ENCODE data around the gene ULK1. TPM values are rescaled to one million over a fixed set of nuclear protein-coding genes. Genes with fewer than 3 reads are reported as not detected.

Gene ULK1
- total RNA-seq, 1 donor from 2014 or later: 57.4 TPM

DNA sequence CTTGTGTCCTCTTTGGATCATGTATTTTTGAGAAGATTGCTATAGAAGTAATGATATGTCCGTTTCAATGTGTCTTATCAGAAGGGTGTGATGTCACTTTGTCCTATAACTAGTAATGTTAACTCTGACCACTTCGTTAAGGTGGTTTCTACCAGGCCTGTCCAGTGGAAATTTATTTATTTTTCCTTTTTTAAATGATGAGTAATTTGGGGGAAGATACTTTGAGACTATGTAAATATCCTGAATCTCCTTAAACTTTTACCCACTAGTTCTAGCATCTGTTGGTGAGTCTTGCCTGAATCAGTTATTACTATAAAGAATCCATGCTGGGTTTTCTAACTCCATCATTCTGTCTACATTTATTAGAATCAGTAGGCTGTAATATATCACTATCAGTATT lies 70.7 kb downstream of the ULK1 start:
- intact Hi-C loops (cut with micrococcal nuclease): no loop called here
- no peak for DNase-seq
- peaks cover 41% of the 10 kb centered on the region for H3K4me1 ChIP-seq
- no peak overlapping the region for H3K27ac ChIP-seq (replicated peaks)
- H3K9me3 ChIP-seq (replicated peaks): no peaks in the 10 kb centered on the region
- H3K27me3 ChIP-seq (ENCODE audit: low read depth): no peaks in the 10 kb centered on the region
- TF ChIP-seq, protein P1, sequence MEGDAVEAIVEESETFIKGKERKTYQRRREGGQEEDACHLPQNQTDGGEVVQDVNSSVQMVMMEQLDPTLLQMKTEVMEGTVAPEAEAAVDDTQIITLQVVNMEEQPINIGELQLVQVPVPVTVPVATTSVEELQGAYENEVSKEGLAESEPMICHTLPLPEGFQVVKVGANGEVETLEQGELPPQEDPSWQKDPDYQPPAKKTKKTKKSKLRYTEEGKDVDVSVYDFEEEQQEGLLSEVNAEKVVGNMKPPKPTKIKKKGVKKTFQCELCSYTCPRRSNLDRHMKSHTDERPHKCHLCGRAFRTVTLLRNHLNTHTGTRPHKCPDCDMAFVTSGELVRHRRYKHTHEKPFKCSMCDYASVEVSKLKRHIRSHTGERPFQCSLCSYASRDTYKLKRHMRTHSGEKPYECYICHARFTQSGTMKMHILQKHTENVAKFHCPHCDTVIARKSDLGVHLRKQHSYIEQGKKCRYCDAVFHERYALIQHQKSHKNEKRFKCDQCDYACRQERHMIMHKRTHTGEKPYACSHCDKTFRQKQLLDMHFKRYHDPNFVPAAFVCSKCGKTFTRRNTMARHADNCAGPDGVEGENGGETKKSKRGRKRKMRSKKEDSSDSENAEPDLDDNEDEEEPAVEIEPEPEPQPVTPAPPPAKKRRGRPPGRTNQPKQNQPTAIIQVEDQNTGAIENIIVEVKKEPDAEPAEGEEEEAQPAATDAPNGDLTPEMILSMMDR (IDR thresholded peaks at IDR 0.05; ENCODE audit: borderline replicate concordance): no peak
- peaks cover 8% of the 10 kb centered on the region for H3K36me3 ChIP-seq
- no peak overlapping the region for H3K4me3 ChIP-seq

DNA sequence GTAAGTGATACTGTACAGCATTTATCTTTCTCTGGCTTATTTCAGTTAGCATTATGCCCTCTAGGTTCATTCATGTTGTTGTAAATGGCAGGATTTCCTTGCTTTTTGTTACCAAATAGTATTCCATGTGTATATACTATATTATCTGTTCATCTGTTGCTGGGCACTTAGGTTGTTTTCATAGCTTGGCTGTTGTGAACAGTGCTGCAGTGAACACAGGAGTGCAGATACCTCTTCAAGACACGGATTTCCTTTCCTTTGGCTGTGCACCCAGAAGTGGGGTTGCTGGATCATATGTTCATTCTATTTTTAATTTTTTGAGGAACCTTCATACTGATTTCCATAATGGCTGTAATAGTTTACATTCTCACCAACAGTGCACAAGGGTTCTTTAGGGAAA lies 76.8 kb downstream of the ULK1 start:
- TF ChIP-seq, protein P1 (IDR thresholded peaks at IDR 0.05; ENCODE audit: borderline replicate concordance): no peak
- H3K27ac ChIP-seq (replicated peaks): no peak overlapping the region
- no peaks in the 10 kb centered on the region for H3K27me3 ChIP-seq (ENCODE audit: low read depth)
- no peak for DNase-seq
- peaks cover 13% of the 10 kb centered on the region for H3K4me1 ChIP-seq
- H3K36me3 ChIP-seq: no peaks in the 10 kb centered on the region
- H3K9me3 ChIP-seq (replicated peaks): no peaks in the 10 kb centered on the region
- no peak overlapping the region for H3K4me3 ChIP-seq
- intact Hi-C loops (cut with micrococcal nuclease): no loop called here

Other genes starting within 250 kb of the ULK1 start
- gene SFSWAP, start 183.5 kb upstream of the ULK1 start, total RNA-seq: 21.9 TPM
- gene MMP17, start 66.2 kb upstream of the ULK1 start, total RNA-seq: 0.77 TPM
- 7.7 TPM for gene PUS1, start 34.7 kb downstream of the ULK1 start, total RNA-seq
- gene EP400, start 55.3 kb downstream of the ULK1 start, total RNA-seq: 15.3 TPM
- gene DDX51, start 249.7 kb downstream of the ULK1 start, total RNA-seq: 9.0 TPM
- gene NOC4L, start 249.8 kb downstream of the ULK1 start, total RNA-seq: 10.3 TPM

All from left ventricle myocardium inferior (tissue), 1 donor.